HCT116 (cell line): Measurements from ENCODE around the gene CADPS2. TPM values are rescaled to one million over a fixed set of nuclear protein-coding genes. Genes with fewer than 3 reads are reported as not detected.

Experiments used
- ATAC-seq: fragments of 200-7000 bp; cut with Tn5 transposase; 2 replicates; pipeline ENCODE4 v1.9.1; 2020; ENCODE audit warnings: mild to moderate bottlenecking, moderate library complexity
- BruUV-seq: library from RNA; stranded (reverse); fragments of 400-500 nt; replicated peaks from 2 replicates; lab custom pipeline; 2021; lab: Mats Ljungman, UMichigan
- CTCF ChIA-PET: fragments of 300-600 bp; sonication (Branson Sonifier 250); formaldehyde crosslinking; loops from one replicate; lab custom pipeline; 2021; ENCODE audit warnings: antibody characterized with exemption; lab: Charles Lee
- POLR2A ChIA-PET: fragments of 300-600, 350-600 bp; sonication (Branson Sonifier 250); formaldehyde crosslinking; loops from one replicate; lab custom pipeline; 2021; ENCODE audit warnings: antibody characterized with exemption; lab: Charles Lee
- RAD21 ChIA-PET, 2 experiments: fragments of 300-600 bp; sonication (Branson Sonifier 250); formaldehyde crosslinking; loops; one replicate each; lab custom pipeline; 2023; ENCODE audit warnings: low total read pairs in 2 of 2; ENCODE audit not compliant: uncharacterized antibody in 2 of 2, unreplicated experiment in 2 of 2, low non-redundant PET in 1 of 2; lab: Charles Lee
- DNase-seq: peaks from one replicate; pipeline ENCODE4 v3.0.0-alpha.2; 2010; ENCODE audit warnings: low read depth, low spot score
- H2AFZ ChIP-seq: fragments of 200-600 bp; shearing (Covaris generic), sonication (generic); 2 replicates; pipeline ENCODE4 v1.6.1; 2017; ENCODE audit warnings: low read depth, mixed run types, mixed read lengths, antibody characterized with exemption, low read length; ENCODE audit not compliant: poor library complexity, severe bottlenecking
- H3K27ac ChIP-seq: 2 replicates; pipeline ENCODE4 v1.5.1; 2012; ENCODE audit warnings: low read depth, low read length
- H3K27me3 ChIP-seq: fragments of 200-600 bp; sonication (generic); 2 replicates; pipeline ENCODE4 v1.6.1; 2016; ENCODE audit warnings: mixed run types, low read length, mixed read lengths; ENCODE audit not compliant: insufficient read depth
- H3K36me3 ChIP-seq, 2 experiments: fragments of 200-500 bp in 1 of 2; fragments of 200-600 bp in 1 of 2; sonication (Bioruptor generic) in 1 of 2; sonication (generic) in 1 of 2; 2 replicates each; pipeline versions ENCODE4 v1.5.1 to v1.6.1; 2014 to 2016; ENCODE audit warnings: low read length in 2 of 2, inconsistent platforms in 1 of 2, mixed read lengths in 1 of 2, mixed run types in 1 of 2; ENCODE audit not compliant: insufficient read depth in 2 of 2, control insufficient read depth in 1 of 2
- H3K4me1 ChIP-seq, 2 experiments: fragments of 200-600 bp in 1 of 2; sonication (generic) in 1 of 2; 2 replicates each; pipeline versions ENCODE4 v1.5.1 to v1.6.1; 2012 to 2017; ENCODE audit warnings: low read length in 2 of 2, inconsistent platforms in 1 of 2, mild to moderate bottlenecking in 1 of 2, mixed read lengths in 1 of 2, mixed run types in 1 of 2, moderate library complexity in 1 of 2; ENCODE audit not compliant: insufficient read depth in 2 of 2, control insufficient read depth in 1 of 2
- H3K4me2 ChIP-seq: fragments of 200-600 bp; sonication (generic); 2 replicates; pipeline ENCODE4 v1.6.1; 2017; ENCODE audit warnings: mixed run types, low read length, mixed read lengths
- H3K4me3 ChIP-seq, 2 experiments: fragments of 200-600 bp in 1 of 2; sonication (generic) in 1 of 2; replicated peaks in 1 of 2; 2 replicates each; pipeline ENCODE4 v1.5.1; 2011 to 2016; ENCODE audit warnings: low read length in 2 of 2, control low read depth in 1 of 2, low read depth in 1 of 2, mild to moderate bottlenecking in 1 of 2, mixed read lengths in 1 of 2, mixed run types in 1 of 2
- H3K79me2 ChIP-seq: fragments of 200-600 bp; sonication (generic); 2 replicates; pipeline ENCODE4 v1.6.1; 2017; ENCODE audit warnings: mild to moderate bottlenecking, mixed run types, low read length, moderate library complexity, mixed read lengths; ENCODE audit not compliant: insufficient read depth
- H3K9ac ChIP-seq: fragments of 200-600 bp; sonication (generic); 2 replicates; pipeline ENCODE4 v1.6.1; 2016; ENCODE audit warnings: low read length, mixed read lengths
- H3K9me2 ChIP-seq: fragments of 200-600 bp; sonication (generic), shearing (Covaris generic); 2 replicates; pipeline ENCODE4 v1.6.1; 2017; ENCODE audit warnings: mixed run types, mild to moderate bottlenecking, moderate library complexity; ENCODE audit not compliant: insufficient read depth
- H3K9me3 ChIP-seq, 2 experiments: fragments of 200-500 bp in 1 of 2; fragments of 200-600 bp in 1 of 2; sonication (Bioruptor generic) in 1 of 2; sonication (generic) in 1 of 2; 2 replicates each; pipeline ENCODE4 v1.6.1; 2014 to 2017; ENCODE audit warnings: low read length in 2 of 2, mixed read lengths in 2 of 2, inconsistent platforms in 1 of 2, low read depth in 1 of 2, mild to moderate bottlenecking in 1 of 2, mixed run types in 1 of 2, moderate library complexity in 1 of 2; ENCODE audit not compliant: control insufficient read depth in 1 of 2, insufficient read depth in 1 of 2
- H4K20me1 ChIP-seq: fragments of 200-600 bp; sonication (generic), shearing (Covaris generic); 2 replicates; pipeline ENCODE4 v1.6.1; 2017; ENCODE audit warnings: mixed run types, mild to moderate bottlenecking, moderate library complexity; ENCODE audit not compliant: insufficient read depth
- CEBPB ChIP-seq: IDR thresholded peaks from 2 replicates; pipeline ENCODE4 v1.6.1; 2012; ENCODE audit warnings: low read depth
- EGR1 ChIP-seq: IDR thresholded peaks from 2 replicates; pipeline ENCODE4 v1.6.1; 2012; ENCODE audit warnings: low read depth
- ELF1 ChIP-seq: IDR thresholded peaks from 2 replicates; pipeline ENCODE4 v1.6.1; 2012; ENCODE audit warnings: low read depth, borderline replicate concordance
- EZH2 ChIP-seq: fragments of 200-600 bp; sonication (generic); IDR thresholded peaks from 2 replicates; pipeline ENCODE4 v1.6.1; 2017; ENCODE audit warnings: antibody characterized with exemption, mixed run types
- EZH2phosphoT487 ChIP-seq: fragments of 200-600 bp; IDR thresholded peaks from 2 replicates; pipeline ENCODE4 v1.6.1; 2018; ENCODE audit warnings: antibody characterized with exemption, borderline replicate concordance
- FOSL1 ChIP-seq: IDR thresholded peaks from 2 replicates; pipeline ENCODE4 v1.6.1; 2012; ENCODE audit warnings: low read depth
- JUND ChIP-seq: IDR thresholded peaks from 2 replicates; pipeline ENCODE4 v1.6.1; 2012
- POLR2AphosphoS5 ChIP-seq: IDR thresholded peaks from 2 replicates; pipeline ENCODE4 v1.6.1; 2011; ENCODE audit warnings: mild to moderate bottlenecking, low read depth, low read length, moderate library complexity
- RAD21 ChIP-seq: IDR thresholded peaks from 2 replicates; pipeline ENCODE4 v1.6.1; 2012; ENCODE audit warnings: low read depth, mild to moderate bottlenecking
- SIN3A ChIP-seq: IDR thresholded peaks from 2 replicates; pipeline ENCODE4 v1.6.1; 2012; ENCODE audit warnings: low read depth
- SP1 ChIP-seq: IDR thresholded peaks from 2 replicates; pipeline ENCODE4 v1.6.1; 2012; ENCODE audit warnings: low read depth
- ZFX ChIP-seq: fragments of 450-650 bp; IDR thresholded peaks from 2 replicates; pipeline ENCODE4 v1.6.1; 2017
- intact Hi-C: fragments of 100-400 bp; cut with micrococcal nuclease; formaldehyde crosslinking; loops from 2 replicates; pipeline ENCODE4 v1.10.0; 2022
- total RNA-seq: library from RNA; stranded (reverse); gene quantifications from one replicate; pipeline ENCODE4 v1.2.1, GENCODE V29; 2021; ENCODE audit not compliant: unreplicated experiment
- TF ChIP-seq, protein P1 (sequence below): IDR thresholded peaks from 2 replicates; pipeline ENCODE4 v1.6.1; 2012; ENCODE audit warnings: low read depth
- TF ChIP-seq, protein P2 (sequence below): IDR thresholded peaks from 2 replicates; pipeline ENCODE4 v1.6.1; 2012
- TF ChIP-seq, protein P3 (sequence below): IDR thresholded peaks from 2 replicates; pipeline ENCODE4 v1.6.1; 2012
- TF ChIP-seq, protein P4 (sequence below), 3 experiments: fragments of 200-600 bp in 1 of 3; sonication (generic) in 1 of 3; IDR thresholded peaks in 2 of 3; conservative IDR thresholded peaks in 1 of 3; 2 replicates each; pipeline ENCODE4 v1.5.1; 2012 to 2017; ENCODE audit warnings: low read depth in 2 of 3, low read length in 2 of 3, antibody characterized with exemption in 1 of 3, borderline replicate concordance in 1 of 3, control low read depth in 1 of 3, mild to moderate bottlenecking in 1 of 3, mixed read lengths in 1 of 3, mixed run types in 1 of 3, moderate library complexity in 1 of 3; ENCODE audit not compliant: insufficient read depth in 1 of 3

Gene CADPS2
- total RNA-seq, 1 experiment from 2014 or later, result 7.5 TPM

DNA sequence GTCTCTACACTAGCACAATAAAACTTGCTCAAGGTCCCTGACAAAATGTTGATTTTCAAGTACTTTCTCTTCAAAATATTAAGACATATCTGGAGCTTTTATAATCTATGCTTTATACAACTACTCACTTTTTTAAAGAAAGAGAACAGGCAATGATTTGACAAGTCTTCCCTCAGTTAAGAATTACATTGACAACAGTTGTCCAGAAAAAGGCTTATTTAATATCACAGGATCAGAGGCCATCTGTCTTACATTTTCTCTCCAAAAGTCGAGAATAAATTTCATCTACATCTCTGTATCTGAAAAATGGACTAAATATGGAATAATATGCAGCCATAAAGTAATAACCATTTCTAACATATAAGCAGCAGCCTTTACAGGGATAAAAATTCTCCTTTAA lies 175.3 kb downstream of the CADPS2 start:
- no peaks in the 10 kb centered on the region for H3K36me3 ChIP-seq
- intact Hi-C loops, result no loop called here
- no peak overlapping the region for H2AFZ ChIP-seq
- no peak for ATAC-seq
- H3K4me2 ChIP-seq, result no peak overlapping the region
- H3K4me1 ChIP-seq, result no peaks in the 10 kb centered on the region
- no peaks in the 10 kb centered on the region for H4K20me1 ChIP-seq
- no peak overlapping the region for H3K9ac ChIP-seq
- ChIA-PET CTCF (no interaction called here), POLR2A (no interaction called here), RAD21 (no interaction called here)
- H3K9me3 ChIP-seq, result no peaks in the 10 kb centered on the region
- H3K9me2 ChIP-seq, result no peaks in the 10 kb centered on the region
- H3K79me2 ChIP-seq, result no peaks in the 10 kb centered on the region
- no peak overlapping the region for H3K27ac ChIP-seq
- DNase-seq, result no peak
- no peaks in the 10 kb centered on the region for H3K27me3 ChIP-seq
- TF ChIP-seq EZH2 (no peak), SP1 (no peak), ZFX (no peak), JUND (no peak), ELF1 (no peak), SIN3A (no peak), EZH2phosphoT487 (no peak), FOSL1 (no peak), POLR2AphosphoS5 (no peak), EGR1 (no peak), CEBPB (no peak), RAD21 (no peak)
- TF ChIP-seq, protein P1, sequence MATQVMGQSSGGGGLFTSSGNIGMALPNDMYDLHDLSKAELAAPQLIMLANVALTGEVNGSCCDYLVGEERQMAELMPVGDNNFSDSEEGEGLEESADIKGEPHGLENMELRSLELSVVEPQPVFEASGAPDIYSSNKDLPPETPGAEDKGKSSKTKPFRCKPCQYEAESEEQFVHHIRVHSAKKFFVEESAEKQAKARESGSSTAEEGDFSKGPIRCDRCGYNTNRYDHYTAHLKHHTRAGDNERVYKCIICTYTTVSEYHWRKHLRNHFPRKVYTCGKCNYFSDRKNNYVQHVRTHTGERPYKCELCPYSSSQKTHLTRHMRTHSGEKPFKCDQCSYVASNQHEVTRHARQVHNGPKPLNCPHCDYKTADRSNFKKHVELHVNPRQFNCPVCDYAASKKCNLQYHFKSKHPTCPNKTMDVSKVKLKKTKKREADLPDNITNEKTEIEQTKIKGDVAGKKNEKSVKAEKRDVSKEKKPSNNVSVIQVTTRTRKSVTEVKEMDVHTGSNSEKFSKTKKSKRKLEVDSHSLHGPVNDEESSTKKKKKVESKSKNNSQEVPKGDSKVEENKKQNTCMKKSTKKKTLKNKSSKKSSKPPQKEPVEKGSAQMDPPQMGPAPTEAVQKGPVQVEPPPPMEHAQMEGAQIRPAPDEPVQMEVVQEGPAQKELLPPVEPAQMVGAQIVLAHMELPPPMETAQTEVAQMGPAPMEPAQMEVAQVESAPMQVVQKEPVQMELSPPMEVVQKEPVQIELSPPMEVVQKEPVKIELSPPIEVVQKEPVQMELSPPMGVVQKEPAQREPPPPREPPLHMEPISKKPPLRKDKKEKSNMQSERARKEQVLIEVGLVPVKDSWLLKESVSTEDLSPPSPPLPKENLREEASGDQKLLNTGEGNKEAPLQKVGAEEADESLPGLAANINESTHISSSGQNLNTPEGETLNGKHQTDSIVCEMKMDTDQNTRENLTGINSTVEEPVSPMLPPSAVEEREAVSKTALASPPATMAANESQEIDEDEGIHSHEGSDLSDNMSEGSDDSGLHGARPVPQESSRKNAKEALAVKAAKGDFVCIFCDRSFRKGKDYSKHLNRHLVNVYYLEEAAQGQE, result no peak
- TF ChIP-seq, protein P2, sequence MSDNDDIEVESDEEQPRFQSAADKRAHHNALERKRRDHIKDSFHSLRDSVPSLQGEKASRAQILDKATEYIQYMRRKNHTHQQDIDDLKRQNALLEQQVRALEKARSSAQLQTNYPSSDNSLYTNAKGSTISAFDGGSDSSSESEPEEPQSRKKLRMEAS, result no peak
- TF ChIP-seq, protein P3, sequence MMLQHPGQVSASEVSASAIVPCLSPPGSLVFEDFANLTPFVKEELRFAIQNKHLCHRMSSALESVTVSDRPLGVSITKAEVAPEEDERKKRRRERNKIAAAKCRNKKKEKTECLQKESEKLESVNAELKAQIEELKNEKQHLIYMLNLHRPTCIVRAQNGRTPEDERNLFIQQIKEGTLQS, result no peak
- TF ChIP-seq, protein P4, sequence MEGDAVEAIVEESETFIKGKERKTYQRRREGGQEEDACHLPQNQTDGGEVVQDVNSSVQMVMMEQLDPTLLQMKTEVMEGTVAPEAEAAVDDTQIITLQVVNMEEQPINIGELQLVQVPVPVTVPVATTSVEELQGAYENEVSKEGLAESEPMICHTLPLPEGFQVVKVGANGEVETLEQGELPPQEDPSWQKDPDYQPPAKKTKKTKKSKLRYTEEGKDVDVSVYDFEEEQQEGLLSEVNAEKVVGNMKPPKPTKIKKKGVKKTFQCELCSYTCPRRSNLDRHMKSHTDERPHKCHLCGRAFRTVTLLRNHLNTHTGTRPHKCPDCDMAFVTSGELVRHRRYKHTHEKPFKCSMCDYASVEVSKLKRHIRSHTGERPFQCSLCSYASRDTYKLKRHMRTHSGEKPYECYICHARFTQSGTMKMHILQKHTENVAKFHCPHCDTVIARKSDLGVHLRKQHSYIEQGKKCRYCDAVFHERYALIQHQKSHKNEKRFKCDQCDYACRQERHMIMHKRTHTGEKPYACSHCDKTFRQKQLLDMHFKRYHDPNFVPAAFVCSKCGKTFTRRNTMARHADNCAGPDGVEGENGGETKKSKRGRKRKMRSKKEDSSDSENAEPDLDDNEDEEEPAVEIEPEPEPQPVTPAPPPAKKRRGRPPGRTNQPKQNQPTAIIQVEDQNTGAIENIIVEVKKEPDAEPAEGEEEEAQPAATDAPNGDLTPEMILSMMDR (IDR thresholded peaks at IDR 0.05 in 2 of 3, conservative IDR thresholded peaks at IDR 0.05 in 1 of 3; ENCODE audit: borderline replicate concordance in 1 of 3, insufficient read depth in 1 of 3, low read depth in 2 of 3, low read length in 2 of 3), result no peak
- H3K4me3 ChIP-seq, result no peak overlapping the region
- no TSS peak for BruUV-seq
